Measurements from ENCODE around the gene EEFSEC.

The EEFSEC gene

DNA sequence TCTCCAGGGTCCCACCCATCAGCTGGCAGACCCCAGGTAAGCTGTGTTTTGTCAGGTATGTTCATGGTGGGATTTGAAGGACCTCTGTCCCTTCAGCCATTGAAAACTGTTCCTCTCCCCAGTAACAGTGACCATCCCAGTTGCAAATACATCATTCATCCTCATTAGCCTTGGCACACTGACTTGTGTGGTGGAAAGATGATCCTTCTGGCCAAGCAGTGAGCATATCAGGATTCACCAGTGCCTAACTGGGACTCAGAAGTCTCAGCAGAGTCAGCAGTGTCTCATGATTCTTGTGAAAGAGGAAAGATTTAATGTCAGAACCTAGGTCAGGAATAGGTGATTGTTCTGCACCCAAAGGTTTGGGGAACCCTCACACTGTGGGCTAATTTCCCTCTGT, 223.2 kb downstream of the EEFSEC start:
- no peak for DNase-seq

- no peak for DNase-seq
These were observed 225.5 kb downstream of the EEFSEC start for GRCh38 chr3:128378631-128379347.

DNA sequence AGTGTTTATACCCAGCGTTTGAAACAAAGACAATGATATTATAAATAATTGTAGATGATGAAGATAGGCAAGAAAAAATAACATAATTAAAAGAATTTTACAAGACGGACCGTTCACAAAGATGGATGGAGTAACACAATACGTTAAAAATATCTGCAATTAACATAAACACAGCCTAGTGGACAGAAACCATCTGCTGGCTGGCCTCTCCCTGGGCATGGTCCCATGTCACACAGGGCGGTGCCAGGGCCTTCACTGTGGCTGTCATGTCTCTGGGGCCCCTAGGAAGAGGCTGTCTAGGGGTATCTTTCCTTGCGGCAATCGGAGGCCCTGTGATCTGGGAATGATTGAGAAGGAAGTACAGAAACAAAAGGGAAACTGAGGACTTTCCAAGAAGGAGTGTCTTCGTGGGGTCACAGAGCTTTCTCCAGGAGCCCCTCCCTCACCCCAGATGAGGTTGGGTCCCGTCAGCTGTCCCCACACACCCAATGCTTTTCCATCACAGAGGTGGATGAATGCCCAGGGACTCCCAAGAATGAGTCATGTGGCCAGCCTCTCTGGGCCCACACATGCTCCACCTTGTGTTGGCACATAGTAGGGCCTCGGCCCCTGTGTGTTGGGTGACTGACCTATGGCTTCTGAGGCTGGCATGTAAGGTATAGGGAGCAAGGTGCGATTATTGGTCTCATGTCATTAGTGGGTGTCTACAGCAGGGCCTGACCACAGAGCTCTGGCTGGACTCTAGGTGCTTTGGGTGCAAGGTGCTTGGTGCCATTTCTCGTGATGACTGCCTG, 226.3 kb downstream of the EEFSEC start:
- no peak for DNase-seq

- DNase-seq = no peak
These were observed 227.0 kb downstream of the EEFSEC start for GRCh38 chr3:128380295-128380694.

GRCh38 chr3:128380719-128381118, 227.4 kb downstream of the EEFSEC start:
- DNase-seq = no peak

- DNase-seq = no peak
These were observed 228.3 kb downstream of the EEFSEC start for GRCh38 chr3:128381609-128382008.

DNA sequence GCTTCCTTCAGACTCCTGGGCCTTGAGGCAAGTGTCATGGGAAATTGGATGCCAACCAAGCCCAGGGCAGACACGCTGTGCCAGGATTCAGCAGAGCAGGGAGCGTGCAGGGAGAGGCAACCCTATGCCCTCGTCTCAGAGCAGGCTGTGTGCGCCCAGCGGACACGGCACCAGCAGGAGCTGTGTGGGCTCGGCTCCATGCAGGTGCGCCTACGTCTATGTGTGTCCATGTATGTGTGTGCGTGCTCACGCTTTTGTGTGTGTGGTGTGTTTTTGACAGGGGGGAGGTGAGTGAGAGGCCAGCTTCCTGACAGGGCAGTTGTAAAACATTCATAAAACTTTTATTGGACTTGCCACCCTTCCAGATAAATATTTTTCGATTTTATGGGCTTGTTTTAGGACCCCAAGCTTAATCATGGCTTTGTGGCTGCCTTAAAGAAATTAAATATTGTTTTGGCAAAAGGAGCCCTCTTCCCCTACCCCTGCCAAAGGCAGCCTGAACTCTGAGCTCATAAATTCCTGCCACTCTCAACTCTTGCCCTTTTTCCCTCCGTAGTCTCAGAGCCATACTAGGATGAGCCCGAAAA, 229.0 kb downstream of the EEFSEC start:
- DNase-seq = no peak

GRCh38 chr3:128383316-128384235, 230.3 kb downstream of the EEFSEC start:
- no peak for DNase-seq

DNA sequence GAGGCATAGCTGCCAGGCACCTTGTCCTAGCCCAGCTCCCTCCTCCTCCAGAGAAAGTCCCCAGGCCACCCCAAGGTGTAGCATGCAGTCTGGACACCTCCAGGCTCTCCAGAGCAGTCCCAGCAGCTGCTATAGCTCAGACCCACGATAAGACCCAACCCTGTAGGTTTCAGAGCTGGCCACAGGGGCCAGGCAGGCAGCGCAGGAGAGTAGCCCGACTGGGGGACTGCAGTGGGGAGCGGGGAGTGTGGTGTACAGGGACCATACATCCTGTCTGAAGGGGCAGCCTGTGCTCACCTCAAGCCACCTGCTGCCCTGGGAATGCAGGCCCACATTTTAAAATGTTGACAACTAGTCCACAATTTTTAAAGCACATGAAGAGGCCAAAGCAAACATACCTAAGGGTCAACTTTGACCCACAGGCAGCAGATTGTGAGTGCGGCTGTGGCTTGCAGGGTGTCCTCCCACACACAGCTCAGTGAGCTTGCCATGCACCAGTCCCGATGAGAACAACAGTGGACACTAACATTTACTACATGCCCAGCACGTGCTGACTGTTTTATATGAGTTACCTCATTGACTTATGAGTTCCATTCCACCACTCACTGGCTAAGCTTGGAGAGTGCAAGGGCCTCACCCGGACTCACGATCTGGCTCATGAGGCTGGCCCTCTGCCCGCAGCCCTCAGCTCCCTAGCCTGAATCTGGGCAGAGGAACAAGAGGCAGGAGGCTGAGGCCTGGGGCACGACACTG, 232.0 kb downstream of the EEFSEC start:
- DNase-seq = no peak

- no peak for DNase-seq
These were observed 235.7 kb downstream of the EEFSEC start for GRCh38 chr3:128388932-128389331.

DNA sequence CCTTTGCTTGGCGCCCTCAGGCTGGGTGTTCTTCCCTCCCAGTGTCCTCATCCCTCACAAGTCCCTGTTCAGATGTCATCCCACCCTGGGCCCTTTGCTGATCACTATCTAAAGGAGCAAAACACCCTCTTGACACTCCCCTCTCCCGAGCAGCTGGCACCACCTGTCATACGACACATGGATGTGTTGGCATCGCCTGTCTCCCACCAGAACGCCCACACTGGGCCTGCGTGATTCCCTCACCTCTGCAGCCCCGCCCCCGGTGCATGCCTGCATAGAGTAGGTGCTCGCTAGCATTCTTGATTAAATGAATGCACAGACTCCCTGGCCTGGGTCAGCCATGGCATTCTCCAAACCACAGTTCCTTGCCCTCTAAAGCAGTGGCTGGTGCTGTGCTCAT, 237.6 kb downstream of the EEFSEC start:
- DNase-seq = no peak

DNA sequence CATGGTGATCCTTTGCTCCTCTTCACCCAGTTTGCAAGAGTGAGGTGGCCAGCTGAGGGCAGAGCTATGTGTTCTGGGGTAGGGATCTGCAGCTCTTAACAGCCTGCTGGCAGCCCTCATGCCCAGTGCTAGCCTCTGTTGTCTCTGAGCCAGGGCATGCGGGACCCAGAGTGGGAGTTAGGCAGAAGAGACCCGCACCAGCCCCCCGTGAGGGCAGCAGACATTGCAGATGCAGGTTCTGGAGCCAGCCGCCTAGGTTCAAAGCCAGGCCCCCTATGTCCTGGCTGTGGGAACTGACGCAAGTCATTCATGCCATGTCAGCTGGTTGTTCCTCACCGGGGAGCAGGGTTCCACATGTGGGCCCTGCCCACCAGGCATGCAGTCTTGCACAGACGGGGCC, 238.7 kb downstream of the EEFSEC start:
- DNase-seq = no peak

GRCh38 chr3:128392818-128393544, 239.7 kb downstream of the EEFSEC start:
- no peak for DNase-seq

DNA sequence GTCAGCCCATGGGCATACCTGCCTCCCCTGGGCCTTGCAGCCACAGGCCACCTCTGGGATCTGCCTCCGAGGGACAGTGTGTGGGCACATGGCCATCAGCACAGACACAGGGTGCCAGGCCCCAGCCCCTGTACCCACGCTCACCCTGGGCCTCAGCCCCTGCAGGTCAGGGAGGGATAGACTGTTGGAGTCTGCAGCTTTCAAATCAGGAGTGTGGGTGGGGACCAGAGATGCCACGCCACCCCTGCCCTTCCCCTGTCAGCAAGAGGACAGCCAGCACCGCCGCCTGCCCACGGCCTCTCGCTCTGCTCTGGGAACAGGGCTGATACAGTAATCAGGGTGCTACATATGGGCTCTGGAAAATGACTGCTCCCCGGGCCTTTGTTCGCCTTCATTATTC, 240.8 kb downstream of the EEFSEC start:
- no peak for DNase-seq

DNA sequence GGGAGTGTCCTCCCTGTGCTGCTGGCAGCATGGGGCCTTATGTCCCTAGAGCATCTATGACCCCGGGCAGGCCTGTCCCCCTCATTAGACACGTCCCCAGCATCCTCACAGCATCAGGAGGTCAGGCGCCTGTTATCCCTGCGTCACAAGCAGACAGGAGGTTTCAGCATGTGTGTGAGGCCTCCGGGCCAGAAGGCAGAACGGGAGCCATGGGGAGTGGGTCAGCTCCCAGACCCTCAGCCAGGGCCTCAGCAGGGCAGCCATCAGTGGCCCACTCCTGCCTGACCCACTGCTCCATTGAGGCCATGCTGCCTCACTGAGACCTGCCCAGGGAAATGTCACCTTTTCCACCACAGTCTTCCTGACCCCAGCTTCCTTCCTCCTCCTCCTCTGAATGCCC, 241.8 kb downstream of the EEFSEC start:
- no peak for DNase-seq

- no peak for DNase-seq
These were observed 242.3 kb downstream of the EEFSEC start for GRCh38 chr3:128395500-128396162.

DNA sequence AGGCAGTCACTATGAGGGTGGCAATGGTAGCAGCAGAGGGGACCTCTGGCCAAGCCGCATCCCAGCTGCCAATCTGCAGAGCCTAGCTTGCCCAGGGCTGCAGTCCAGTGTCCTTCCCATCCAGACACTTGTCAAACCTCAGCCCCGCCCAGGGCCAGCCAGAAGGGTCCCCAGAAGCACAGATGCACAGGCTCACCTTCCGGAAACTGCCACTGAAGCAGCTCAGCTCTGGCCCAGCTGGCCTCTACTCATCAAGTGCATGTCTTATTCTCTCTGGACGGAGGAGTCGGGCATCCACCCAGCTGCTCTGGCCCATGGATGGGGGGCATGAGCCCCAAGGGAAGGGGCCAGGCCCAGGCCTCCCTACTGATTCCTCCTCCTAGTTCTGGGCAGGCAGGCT, 244.2 kb downstream of the EEFSEC start:
- DNase-seq = no peak

- DNase-seq = no peak
These were observed 245.3 kb downstream of the EEFSEC start for GRCh38 chr3:128398586-128398985.

- no peak for DNase-seq
These were observed 246.1 kb downstream of the EEFSEC start for GRCh38 chr3:128399221-128399915.

DNA sequence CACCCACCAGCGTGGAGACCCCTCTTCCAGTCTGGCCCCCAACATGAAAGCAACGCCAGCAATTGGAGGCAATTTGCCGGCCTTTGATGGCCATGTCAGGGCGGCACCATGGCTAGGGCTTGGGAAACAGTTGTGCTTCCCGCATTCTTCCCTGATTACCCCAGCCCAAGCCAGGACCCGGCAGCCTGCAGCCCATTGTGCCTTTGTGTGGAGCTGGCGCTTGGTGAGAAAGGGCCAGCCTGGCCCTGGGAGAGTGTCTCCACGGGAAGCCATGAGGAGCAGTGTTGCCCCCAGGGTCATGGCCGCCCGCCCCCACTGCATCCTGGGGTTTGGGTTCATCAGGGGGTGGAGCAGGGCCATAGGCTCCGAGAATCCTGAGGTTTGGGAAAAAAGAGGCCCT, 247.4 kb downstream of the EEFSEC start:
- DNase-seq = no peak
